ENCODE measurements around the gene FAM151A.

GRCh38 chr1:54643736-54644135 lies 20.4 kb upstream of the FAM151A start:
- TF ChIP-seq CTCF (IDR thresholded peaks at IDR 0.05; ENCODE audit: extremely low read depth in 1 of 2, insufficient read depth in 1 of 2, low read depth in 1 of 2, low read length in 2 of 2) (no peak), POLR2A (IDR thresholded peaks at IDR 0.05; ENCODE audit: low read depth, low read length) (no peak), MAX (IDR thresholded peaks at IDR 0.05; ENCODE audit: insufficient read depth, insufficient read length) (no peak)

All from endothelial cell of umbilical vein (primary cell).